MCF 10A (cell line): Measurements from ENCODE around the gene TMEM129. TPM values are rescaled to one million over a fixed set of nuclear protein-coding genes. Genes with fewer than 3 reads are reported as not detected.

ENCODE experiments used
- BruUV-seq: library from RNA; stranded (reverse); fragments of 400-500 nt; replicated peaks from 2 replicates; lab custom pipeline; 2021; lab: Mats Ljungman, UMichigan
- CTCF ChIA-PET: fragments of 300-600 bp; sonication (Branson Sonifier 250); formaldehyde crosslinking; extraction: SDS; loops from one replicate; lab custom pipeline; 2021; ENCODE audit warnings: antibody characterized with exemption, inconsistent platforms; lab: Yijun Ruan, JAX
- POLR2A ChIA-PET: fragments of 300-600, 350-650 bp; sonication (Branson Sonifier 250); formaldehyde crosslinking; extraction: SDS; loops from one replicate; lab custom pipeline; 2020; ENCODE audit warnings: antibody characterized with exemption, inconsistent platforms; lab: Yijun Ruan, JAX
- DNase-seq: peaks from one replicate; pipeline ENCODE4 v3.0.0-alpha.2; 2018; ENCODE audit not compliant: unreplicated experiment
- H3K27ac Mint-ChIP-seq: one replicate; pipeline ENCODE4 v1.8.0; 2022; ENCODE audit warnings: mild to moderate bottlenecking, low read depth, mixed read lengths; ENCODE audit not compliant: unreplicated experiment
- H3K27me3 Mint-ChIP-seq: one replicate; pipeline ENCODE4 v1.8.0; 2022; ENCODE audit warnings: mixed read lengths; ENCODE audit not compliant: insufficient read depth, unreplicated experiment
- H3K36me3 Mint-ChIP-seq: one replicate; pipeline ENCODE4 v1.8.0; 2022; ENCODE audit warnings: mild to moderate bottlenecking, moderate library complexity, mixed read lengths; ENCODE audit not compliant: insufficient read depth, unreplicated experiment
- H3K4me1 Mint-ChIP-seq: one replicate; pipeline ENCODE4 v1.8.0; 2022; ENCODE audit warnings: mixed read lengths; ENCODE audit not compliant: insufficient read depth, unreplicated experiment
- H3K4me3 Mint-ChIP-seq: one replicate; pipeline ENCODE4 v1.8.0; 2022; ENCODE audit warnings: mild to moderate bottlenecking, moderate library complexity, mixed read lengths; ENCODE audit not compliant: unreplicated experiment
- H3K9me3 Mint-ChIP-seq: one replicate; pipeline ENCODE4 v1.8.0; 2022; ENCODE audit warnings: mixed read lengths; ENCODE audit not compliant: unreplicated experiment
- intact Hi-C: fragments of 100-400 bp; cut with micrococcal nuclease; formaldehyde crosslinking; loops from 2 replicates; pipeline ENCODE4 v1.14.1; 2022
- total RNA-seq: library from RNA; stranded (reverse); gene quantifications from 2 replicates; pipeline ENCODE4 v1.2.3, GENCODE V29; 2022
- TF ChIP-seq, protein P1 (sequence below): fragments of 200-600 bp; IDR thresholded peaks from one replicate; pipeline ENCODE4 v1.8.0; 2022; ENCODE audit warnings: antibody characterized with exemption, mild to moderate bottlenecking; ENCODE audit not compliant: unreplicated experiment

Gene TMEM129
- total RNA-seq, 1 experiment from 2014 or later, result 38.3 TPM

DNA sequence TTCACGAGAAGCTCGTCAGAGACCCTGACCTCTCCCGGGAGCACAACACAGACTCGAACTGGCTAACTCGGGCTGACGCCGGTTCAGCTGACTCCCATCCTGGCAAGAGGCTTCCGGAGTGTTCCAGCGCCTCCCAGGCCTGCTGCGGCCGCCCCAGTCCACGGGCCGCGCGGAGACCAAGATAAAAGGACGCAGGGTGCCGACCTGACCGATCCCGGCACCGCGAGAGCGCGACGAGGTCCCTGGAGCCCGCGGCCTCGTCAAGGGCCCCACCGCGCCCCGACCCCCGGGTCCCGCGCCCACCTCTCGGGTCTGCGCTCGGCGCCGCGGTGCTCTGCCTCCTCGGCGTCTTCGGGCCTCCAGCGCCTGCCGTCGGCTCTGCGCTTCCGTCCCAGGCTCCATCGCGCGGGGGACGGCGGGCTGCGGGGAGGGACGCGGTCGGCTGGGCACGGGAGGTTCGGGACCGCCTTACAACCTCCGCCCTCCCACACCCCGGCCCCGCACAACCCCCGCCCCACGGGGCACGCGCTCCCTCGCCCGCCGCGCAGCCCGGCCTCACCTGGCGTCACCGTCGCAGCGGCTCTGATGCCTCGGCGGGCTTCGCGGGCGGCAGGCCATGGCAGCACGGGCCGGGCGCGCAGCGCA lies 9.4 kb downstream of the TMEM129 start:
- Mint-ChIP-seq H3K36me3 (peaks cover 27% of the 10 kb centered on the region), H3K4me1 (peaks cover 7% of the 10 kb centered on the region)

DNA sequence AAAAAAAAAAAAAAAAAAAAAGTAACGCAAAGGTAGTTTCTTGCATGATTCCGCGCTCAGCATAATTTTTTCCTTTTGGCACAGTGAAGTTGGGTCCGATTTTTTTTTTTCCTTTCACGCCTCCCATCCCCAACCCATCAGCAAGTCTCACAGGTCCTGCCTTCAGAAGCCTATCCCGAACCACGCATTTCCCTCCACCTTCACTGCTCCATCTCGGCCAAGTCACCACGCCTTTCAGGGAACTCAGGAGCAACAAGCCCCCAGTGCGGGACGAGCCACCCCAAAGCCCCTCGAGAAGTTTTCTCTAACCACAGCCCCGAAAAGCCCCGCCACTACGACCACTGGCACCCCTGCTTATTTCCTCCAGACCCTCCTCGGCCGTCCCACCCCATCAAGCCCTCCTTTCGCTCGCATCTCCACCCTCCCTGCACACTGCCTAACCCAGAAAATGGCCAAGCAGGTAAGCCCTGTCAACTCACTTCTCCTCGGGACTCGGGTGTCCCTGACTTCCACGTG lies 10.0 kb downstream of the TMEM129 start:
- CTCF ChIA-PET, result interaction anchor here (1.0 kb wide), 1 partner anchor 19 kb away, joined by 3 read pairs; no protein-coding TSS in a partner anchor
- Mint-ChIP-seq H3K4me1 (peaks cover 7% of the 10 kb centered on the region), H3K4me3 (peak overlapping the region; percentile 86), H3K36me3 (peaks cover 33% of the 10 kb centered on the region), H3K27me3 (no peaks in the 10 kb centered on the region), H3K27ac (peak overlapping the region; percentile 77), H3K9me3 (no peaks in the 10 kb centered on the region)
- BruUV-seq, result no TSS peak
- intact Hi-C loops, result no loop called here
- DNase-seq, result no peak
- TF ChIP-seq, protein P1, sequence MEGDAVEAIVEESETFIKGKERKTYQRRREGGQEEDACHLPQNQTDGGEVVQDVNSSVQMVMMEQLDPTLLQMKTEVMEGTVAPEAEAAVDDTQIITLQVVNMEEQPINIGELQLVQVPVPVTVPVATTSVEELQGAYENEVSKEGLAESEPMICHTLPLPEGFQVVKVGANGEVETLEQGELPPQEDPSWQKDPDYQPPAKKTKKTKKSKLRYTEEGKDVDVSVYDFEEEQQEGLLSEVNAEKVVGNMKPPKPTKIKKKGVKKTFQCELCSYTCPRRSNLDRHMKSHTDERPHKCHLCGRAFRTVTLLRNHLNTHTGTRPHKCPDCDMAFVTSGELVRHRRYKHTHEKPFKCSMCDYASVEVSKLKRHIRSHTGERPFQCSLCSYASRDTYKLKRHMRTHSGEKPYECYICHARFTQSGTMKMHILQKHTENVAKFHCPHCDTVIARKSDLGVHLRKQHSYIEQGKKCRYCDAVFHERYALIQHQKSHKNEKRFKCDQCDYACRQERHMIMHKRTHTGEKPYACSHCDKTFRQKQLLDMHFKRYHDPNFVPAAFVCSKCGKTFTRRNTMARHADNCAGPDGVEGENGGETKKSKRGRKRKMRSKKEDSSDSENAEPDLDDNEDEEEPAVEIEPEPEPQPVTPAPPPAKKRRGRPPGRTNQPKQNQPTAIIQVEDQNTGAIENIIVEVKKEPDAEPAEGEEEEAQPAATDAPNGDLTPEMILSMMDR, result no peak
- POLR2A ChIA-PET, result interaction anchor here (0.8 to 3.9 kb wide), 10 partner anchors 9 to 160 kb away, joined by 3 to 63 read pairs (median 8); partner anchors contain the start of genes NSD2, TACC3 and TMEM129

More for the DNA sequence above, 9.4 kb downstream of the TMEM129 start:
- TF ChIP-seq, protein P1, result no peak
- intact Hi-C loops, result loop anchor here (2.0 kb wide), 1 partner anchor 15 kb away; no protein-coding TSS in a partner anchor
- no peaks in the 10 kb centered on the region for H3K9me3 Mint-ChIP-seq
- peak overlapping the region; percentile 86 for H3K4me3 Mint-ChIP-seq
- CTCF ChIA-PET, result interaction anchor here (1.0 to 1.6 kb wide), 3 partner anchors 11 to 20 kb away, joined by 3 to 6 read pairs (median 4); no protein-coding TSS in a partner anchor
- peak; percentile 46 for DNase-seq
- H3K27ac Mint-ChIP-seq, result peak overlapping the region; percentile 77
- POLR2A ChIA-PET, result interaction anchor here (0.6 to 3.9 kb wide), 24 partner anchors 10 to 550 kb away, joined by 3 to 63 read pairs (median 4); partner anchors contain the start of genes MXD4, NSD2, TACC3 and TMEM129
- H3K27me3 Mint-ChIP-seq, result no peaks in the 10 kb centered on the region
- no TSS peak for BruUV-seq

DNA sequence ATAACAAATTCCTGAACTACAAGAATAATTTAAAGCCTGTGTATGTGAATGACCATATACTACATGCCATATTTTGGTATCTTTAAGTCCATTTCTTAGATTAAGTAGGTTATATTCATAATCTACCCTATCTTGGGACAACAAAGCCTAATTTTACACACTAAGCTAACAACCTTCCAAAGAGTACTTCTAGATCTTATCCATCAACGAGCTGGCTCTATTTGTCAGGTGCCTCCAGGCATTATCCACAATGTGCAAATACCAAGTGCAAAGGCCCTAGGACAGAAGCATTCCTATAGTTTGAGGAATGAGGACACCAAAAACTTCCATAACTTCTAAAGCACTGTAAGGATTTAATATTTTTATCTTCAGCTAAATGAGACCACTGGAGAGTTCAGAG lies 12.5 kb downstream of the TMEM129 start:
- no peak overlapping the region for H3K4me3 Mint-ChIP-seq
- no peaks in the 10 kb centered on the region for H3K27me3 Mint-ChIP-seq
- ChIA-PET CTCF (interaction anchor here (0.5 to 9.5 kb wide), 5 partner anchors 9 to 103 kb away, joined by 3 to 101 read pairs (median 10); no protein-coding TSS in a partner anchor), POLR2A (interaction anchor here (0.6 to 1.6 kb wide), 7 partner anchors 10 to 157 kb away, joined by 3 to 6 read pairs (median 4); partner anchors contain the start of genes TACC3 and TMEM129)
- no peak for DNase-seq
- intact Hi-C loops, result no loop called here
- no peaks in the 10 kb centered on the region for H3K9me3 Mint-ChIP-seq
- H3K4me1 Mint-ChIP-seq, result peaks cover 7% of the 10 kb centered on the region
- no peak overlapping the region for H3K27ac Mint-ChIP-seq
- peaks cover 55% of the 10 kb centered on the region for H3K36me3 Mint-ChIP-seq
- no TSS peak for BruUV-seq
- TF ChIP-seq, protein P1, result no peak

DNA sequence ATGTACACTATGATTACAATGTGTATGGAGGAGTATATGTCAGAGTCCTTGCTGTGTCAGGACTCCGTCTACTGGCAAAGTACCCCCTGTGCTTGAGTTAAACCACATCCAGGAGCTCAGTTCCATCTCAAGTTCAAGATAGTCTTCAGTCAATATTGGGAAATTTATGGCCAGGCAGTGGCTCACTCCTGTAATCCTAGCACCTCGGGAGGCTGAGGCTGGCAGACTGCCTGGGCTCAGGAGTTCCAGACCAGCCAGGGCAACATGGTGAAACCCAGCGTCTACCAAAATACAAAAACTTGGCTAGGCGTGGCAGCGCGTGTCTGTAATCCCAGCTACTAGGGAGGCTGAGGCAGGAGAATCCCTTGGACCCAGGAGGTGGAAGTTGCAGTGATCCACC lies 14.8 kb downstream of the TMEM129 start:
- intact Hi-C loops, result no loop called here
- ChIA-PET CTCF (interaction anchor here (1.1 to 9.5 kb wide), 3 partner anchors 13 to 22 kb away, joined by 3 to 101 read pairs (median 14); no protein-coding TSS in a partner anchor), POLR2A (no interaction called here)

More for the DNA sequence above, 14.8 kb downstream of the TMEM129 start:
- H3K4me1 Mint-ChIP-seq, result peaks cover 7% of the 10 kb centered on the region
- peaks cover 73% of the 10 kb centered on the region for H3K36me3 Mint-ChIP-seq
- no peak overlapping the region for H3K27ac Mint-ChIP-seq
- DNase-seq, result no peak
- H3K9me3 Mint-ChIP-seq, result no peaks in the 10 kb centered on the region
- TF ChIP-seq, protein P1, result no peak
- H3K27me3 Mint-ChIP-seq, result no peaks in the 10 kb centered on the region
- no peak overlapping the region for H3K4me3 Mint-ChIP-seq
- BruUV-seq, result no TSS peak
